ENCODE results near the gene GNG13.

The GNG13 gene

DNA sequence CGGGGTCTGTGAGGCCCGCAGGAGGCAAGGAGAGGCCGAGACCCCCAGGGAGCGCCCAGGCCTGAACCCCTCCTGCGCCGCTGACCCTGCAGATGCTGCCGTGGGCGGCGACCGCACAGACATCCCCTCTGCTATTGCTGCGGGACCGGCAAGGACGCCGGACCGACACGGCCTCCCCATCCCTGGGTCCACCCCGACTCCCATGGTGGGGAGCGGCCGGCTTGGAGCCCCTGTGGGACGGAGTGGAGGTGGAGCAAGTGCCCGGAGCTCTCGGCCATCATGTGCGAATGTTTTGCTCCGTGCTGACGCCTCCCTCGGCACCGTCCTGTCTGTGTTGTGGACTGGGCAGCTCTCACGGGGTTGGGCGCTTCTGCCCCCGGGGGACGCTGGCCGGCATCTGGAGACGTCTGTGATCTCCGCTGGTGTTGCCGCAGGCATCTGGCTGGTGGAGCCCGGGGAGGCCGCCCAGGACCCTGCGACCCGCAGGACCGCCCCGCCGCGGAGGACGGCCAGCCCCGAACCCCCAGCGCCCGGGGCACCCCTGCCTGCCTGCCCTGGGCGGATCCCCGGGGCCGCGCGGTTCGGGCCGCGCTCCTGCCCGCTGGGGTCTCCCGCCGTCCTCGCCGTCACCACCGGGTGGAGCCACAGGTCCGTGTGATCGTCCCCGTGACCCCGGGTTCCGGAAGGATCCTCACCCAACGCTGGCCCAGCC, 12.8 kb upstream of the GNG13 start:
- peak; percentile 28 to 34 for DNase-seq (ENCODE audit: low read depth in 2 of 2)
- peak; percentile 53 for TF ChIP-seq CTCF (IDR thresholded peaks at IDR 0.05; ENCODE audit: low read depth, low read length)
- peak overlapping the region in 1 of 2 donors; percentile 19 for H3K4me3 ChIP-seq (replicated peaks in 1 of 2; ENCODE audit: low read depth in 2 of 2, low read length in 2 of 2)

- TF ChIP-seq CTCF (IDR thresholded peaks at IDR 0.05; ENCODE audit: low read depth, low read length), result no peak
- no peak for DNase-seq (ENCODE audit: low read depth in 2 of 2)
- peak overlapping the region; percentile 79 to 80 for H3K4me3 ChIP-seq (replicated peaks in 1 of 2; ENCODE audit: low read depth in 2 of 2, low read length in 2 of 2)
Observed at GRCh38 chr16:808085-808386, 7.5 kb upstream of the GNG13 start.

DNA sequence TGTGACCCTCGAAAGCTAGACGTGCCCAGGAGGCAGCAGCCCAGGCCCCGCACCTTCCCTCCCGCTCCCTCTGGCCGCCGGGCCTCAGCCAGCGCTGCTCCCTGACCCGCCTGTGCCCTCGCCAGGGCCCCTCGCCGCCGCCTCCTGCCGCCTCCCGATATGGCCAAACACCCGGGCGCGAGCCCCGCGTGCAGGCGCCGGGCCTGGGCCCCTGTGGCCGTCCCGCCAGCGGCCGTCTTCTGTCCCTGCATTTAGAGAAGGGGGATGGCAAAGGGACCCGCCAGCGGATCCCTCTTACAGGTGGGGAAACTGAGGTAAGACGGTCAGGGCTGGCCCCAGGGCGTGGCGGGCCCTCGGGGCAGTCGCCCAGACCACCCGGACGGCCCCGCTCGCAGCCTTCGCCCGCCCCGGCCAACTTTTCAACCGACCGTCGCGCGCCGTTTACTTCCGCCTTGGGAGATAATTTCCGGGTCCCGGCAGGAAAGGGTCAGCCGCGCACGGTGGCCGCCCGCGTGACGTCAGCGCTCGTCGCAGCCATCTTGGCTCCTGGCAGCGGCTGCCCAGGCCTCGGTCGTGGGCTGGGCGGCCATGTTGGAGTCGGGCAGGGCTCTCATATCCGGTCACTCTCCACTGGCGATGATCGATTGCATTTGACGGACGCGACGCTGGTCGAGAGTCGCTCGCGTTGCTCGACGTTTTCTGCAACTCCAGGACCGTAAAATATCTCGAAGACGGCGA, 7.0 kb upstream of the GNG13 start:
- no peak for TF ChIP-seq CTCF (IDR thresholded peaks at IDR 0.05; ENCODE audit: low read depth, low read length)
- DNase-seq (ENCODE audit: low read depth in 2 of 2), result peak; percentile 92 to 94
- H3K4me3 ChIP-seq (replicated peaks in 1 of 2; ENCODE audit: low read depth in 2 of 2, low read length in 2 of 2), result peak overlapping the region; percentile 79 to 80

- DNase-seq (ENCODE audit: low read depth in 2 of 2), result no peak
- no peak overlapping the region for H3K4me3 ChIP-seq (replicated peaks in 1 of 2; ENCODE audit: low read depth in 2 of 2, low read length in 2 of 2)
- TF ChIP-seq CTCF (IDR thresholded peaks at IDR 0.05; ENCODE audit: low read depth, low read length), result no peak
Observed at GRCh38 chr16:805474-805873, 4.9 kb upstream of the GNG13 start.

DNA sequence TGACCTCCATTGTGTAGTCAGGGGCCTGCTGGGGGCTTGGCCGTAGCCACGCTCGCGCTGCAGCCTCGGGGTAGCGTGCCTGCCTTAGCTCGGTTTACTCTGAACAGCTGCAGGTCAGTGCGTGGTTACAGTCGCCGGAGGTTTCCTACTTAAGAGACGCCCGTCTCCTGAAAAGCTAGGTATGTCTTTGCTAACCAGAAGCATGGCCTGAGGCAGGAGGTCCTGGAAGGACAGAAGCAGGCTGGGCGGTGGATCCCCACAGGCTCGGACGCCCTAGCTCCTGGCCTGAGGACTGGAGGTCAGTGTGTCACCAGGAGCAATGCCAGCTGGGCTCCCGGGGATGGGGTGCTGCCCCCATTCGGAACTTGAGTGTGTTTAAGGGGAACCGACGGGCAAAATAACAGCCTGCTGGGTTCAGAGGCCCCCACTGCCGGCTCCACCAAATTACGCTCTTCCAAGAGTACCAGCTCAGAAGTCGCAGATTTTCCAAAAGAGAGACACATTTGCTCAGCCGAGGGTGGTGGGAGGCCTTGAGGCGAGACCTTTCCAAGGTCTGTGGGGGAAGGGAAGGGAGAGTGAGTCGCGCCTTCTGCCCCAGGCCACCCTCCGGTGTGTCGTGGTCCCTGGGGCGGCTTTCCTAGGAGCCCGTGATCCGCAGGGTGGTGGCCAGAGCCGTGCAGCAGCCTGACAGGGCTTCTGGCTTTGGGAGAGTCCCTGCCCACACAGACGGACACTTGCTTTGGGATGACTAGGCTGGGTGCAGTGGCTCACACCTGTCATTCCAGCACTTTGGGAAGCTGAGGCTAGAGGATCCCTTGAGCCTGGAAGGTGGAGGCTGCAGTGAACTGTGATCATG, 3.9 kb upstream of the GNG13 start:
- TF ChIP-seq CTCF (IDR thresholded peaks at IDR 0.05; ENCODE audit: low read depth, low read length), result no peak
- no peak for DNase-seq (ENCODE audit: low read depth in 2 of 2)

GRCh38 chr16:803754-804080, 3.2 kb upstream of the GNG13 start:
- no peak for TF ChIP-seq CTCF (IDR thresholded peaks at IDR 0.05; ENCODE audit: low read depth, low read length)
- H3K4me3 ChIP-seq (replicated peaks in 1 of 2; ENCODE audit: low read depth in 2 of 2, low read length in 2 of 2), result no peak overlapping the region
- DNase-seq (ENCODE audit: low read depth in 2 of 2), result no peak

More for the DNA sequence above, 3.9 kb upstream of the GNG13 start:
- no peak overlapping the region for H3K4me3 ChIP-seq (replicated peaks in 1 of 2; ENCODE audit: low read depth in 2 of 2, low read length in 2 of 2)
